Measurements from ENCODE around the gene DHRS2. TPM values are rescaled to one million over a fixed set of nuclear protein-coding genes. Genes with fewer than 3 reads are reported as not detected.

Gene DHRS2
- total RNA-seq, 1 experiment from 2014 or later = 21.3 TPM

GRCh38 chr14:23603103-23603502, 33.1 kb upstream of the DHRS2 start:
- H3K9me3 Mint-ChIP-seq (ENCODE audit: unreplicated experiment) = no peaks in the 10 kb centered on the region
- intact Hi-C loops (cut with micrococcal nuclease; ENCODE audit: unreplicated experiment) = no loop called here
- no peaks in the 10 kb centered on the region for H3K36me3 Mint-ChIP-seq (ENCODE audit: insufficient read depth, unreplicated experiment)
- no peak overlapping the region for H3K4me3 ChIP-seq (ENCODE audit: low read depth, low read length)
- H3K27me3 Mint-ChIP-seq (ENCODE audit: insufficient read depth, unreplicated experiment) = no peaks in the 10 kb centered on the region
- no peaks in the 10 kb centered on the region for H3K9me3 ChIP-seq
- H3K4me1 ChIP-seq = peaks cover 3% of the 10 kb centered on the region; the same call in 1 of the 2 replicates
- DNase-seq = no peak
- BruUV-seq (replicated peaks) = no TSS peak
- TF ChIP-seq, protein P1, sequence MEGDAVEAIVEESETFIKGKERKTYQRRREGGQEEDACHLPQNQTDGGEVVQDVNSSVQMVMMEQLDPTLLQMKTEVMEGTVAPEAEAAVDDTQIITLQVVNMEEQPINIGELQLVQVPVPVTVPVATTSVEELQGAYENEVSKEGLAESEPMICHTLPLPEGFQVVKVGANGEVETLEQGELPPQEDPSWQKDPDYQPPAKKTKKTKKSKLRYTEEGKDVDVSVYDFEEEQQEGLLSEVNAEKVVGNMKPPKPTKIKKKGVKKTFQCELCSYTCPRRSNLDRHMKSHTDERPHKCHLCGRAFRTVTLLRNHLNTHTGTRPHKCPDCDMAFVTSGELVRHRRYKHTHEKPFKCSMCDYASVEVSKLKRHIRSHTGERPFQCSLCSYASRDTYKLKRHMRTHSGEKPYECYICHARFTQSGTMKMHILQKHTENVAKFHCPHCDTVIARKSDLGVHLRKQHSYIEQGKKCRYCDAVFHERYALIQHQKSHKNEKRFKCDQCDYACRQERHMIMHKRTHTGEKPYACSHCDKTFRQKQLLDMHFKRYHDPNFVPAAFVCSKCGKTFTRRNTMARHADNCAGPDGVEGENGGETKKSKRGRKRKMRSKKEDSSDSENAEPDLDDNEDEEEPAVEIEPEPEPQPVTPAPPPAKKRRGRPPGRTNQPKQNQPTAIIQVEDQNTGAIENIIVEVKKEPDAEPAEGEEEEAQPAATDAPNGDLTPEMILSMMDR (IDR thresholded peaks at IDR 0.05; ENCODE audit: insufficient read depth in 1 of 2, low read depth in 1 of 2, low read length in 1 of 2, severe bottlenecking in 1 of 2, unreplicated experiment in 1 of 2) = no peak
- CTCF ChIA-PET = interaction anchor here (1.0 kb wide), 1 partner anchor 14 kb away, joined by 3 read pairs; no protein-coding TSS in a partner anchor
- no peaks in the 10 kb centered on the region for H3K4me1 Mint-ChIP-seq (ENCODE audit: low read depth, unreplicated experiment)
- no peaks in the 10 kb centered on the region for H3K27me3 ChIP-seq (replicated peaks; ENCODE audit: control insufficient read depth, insufficient read depth, low read length)
- no peaks in the 10 kb centered on the region for H3K36me3 ChIP-seq (ENCODE audit: control insufficient read depth, insufficient read depth, low read length)
- H3K4me3 Mint-ChIP-seq (ENCODE audit: unreplicated experiment) = no peak overlapping the region
- no peak overlapping the region for H3K27ac Mint-ChIP-seq (ENCODE audit: unreplicated experiment)
- POLR2A ChIA-PET = no interaction called here

DNA sequence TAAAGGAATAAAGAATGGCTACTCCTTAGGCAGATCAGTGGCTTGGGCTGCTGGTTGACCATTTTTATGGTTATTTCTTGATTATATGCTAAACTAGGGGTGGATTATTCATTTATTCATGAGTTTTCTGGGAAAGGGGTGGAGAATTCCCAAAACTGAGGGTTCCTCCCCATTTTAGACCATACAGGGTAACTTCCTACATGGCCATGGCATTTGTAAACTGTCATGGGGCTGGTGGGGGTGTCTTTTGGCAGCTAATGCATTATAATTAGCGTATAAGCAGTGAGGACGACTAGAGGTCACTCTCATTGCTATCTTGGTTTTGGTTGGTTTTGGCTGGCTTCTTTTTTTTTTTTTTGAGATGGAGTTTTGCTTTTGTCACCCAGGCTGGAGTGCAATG, 32.0 kb upstream of the DHRS2 start:
- intact Hi-C loops (cut with micrococcal nuclease; ENCODE audit: unreplicated experiment) = no loop called here

GRCh38 chr14:23604675-23605170, 31.4 kb upstream of the DHRS2 start:
- Mint-ChIP-seq H3K4me3 (ENCODE audit: unreplicated experiment) (no peak overlapping the region), H3K27me3 (ENCODE audit: insufficient read depth, unreplicated experiment) (no peaks in the 10 kb centered on the region), H3K36me3 (ENCODE audit: insufficient read depth, unreplicated experiment) (no peaks in the 10 kb centered on the region), H3K4me1 (ENCODE audit: low read depth, unreplicated experiment) (no peaks in the 10 kb centered on the region), H3K27ac (ENCODE audit: unreplicated experiment) (no peak overlapping the region), H3K9me3 (ENCODE audit: unreplicated experiment) (peaks cover 12% of the 10 kb centered on the region)
- Histone ChIP-seq H3K27me3 (replicated peaks; ENCODE audit: control insufficient read depth, insufficient read depth, low read length) (no peaks in the 10 kb centered on the region), H3K9me3 (no peaks in the 10 kb centered on the region), H3K4me1 (peaks cover 3% of the 10 kb centered on the region; the same call in 1 of the 2 replicates), H3K4me3 (ENCODE audit: low read depth, low read length) (no peak overlapping the region), H3K36me3 (ENCODE audit: control insufficient read depth, insufficient read depth, low read length) (no peaks in the 10 kb centered on the region)
- ChIA-PET CTCF (interaction anchor here (1.4 kb wide), 1 partner anchor 27 kb away, joined by 3 read pairs; no protein-coding TSS in a partner anchor), POLR2A (no interaction called here)
- TF ChIP-seq, protein P1 (IDR thresholded peaks at IDR 0.05; ENCODE audit: insufficient read depth in 1 of 2, low read depth in 1 of 2, low read length in 1 of 2, severe bottlenecking in 1 of 2, unreplicated experiment in 1 of 2) = no peak
- no TSS peak for BruUV-seq (replicated peaks)
- intact Hi-C loops (cut with micrococcal nuclease; ENCODE audit: unreplicated experiment) = no loop called here
- DNase-seq = no peak

More for the DNA sequence above, 32.0 kb upstream of the DHRS2 start:
- no peaks in the 10 kb centered on the region for H3K27me3 ChIP-seq (replicated peaks; ENCODE audit: control insufficient read depth, insufficient read depth, low read length)
- Mint-ChIP-seq H3K9me3 (ENCODE audit: unreplicated experiment) (peaks cover 8% of the 10 kb centered on the region), H3K36me3 (ENCODE audit: insufficient read depth, unreplicated experiment) (no peaks in the 10 kb centered on the region), H3K4me3 (ENCODE audit: unreplicated experiment) (no peak overlapping the region), H3K27ac (ENCODE audit: unreplicated experiment) (no peak overlapping the region), H3K27me3 (ENCODE audit: insufficient read depth, unreplicated experiment) (no peaks in the 10 kb centered on the region), H3K4me1 (ENCODE audit: low read depth, unreplicated experiment) (no peaks in the 10 kb centered on the region)
- H3K9me3 ChIP-seq = no peaks in the 10 kb centered on the region
- no peak overlapping the region for H3K4me3 ChIP-seq (ENCODE audit: low read depth, low read length)
- H3K36me3 ChIP-seq (ENCODE audit: control insufficient read depth, insufficient read depth, low read length) = no peaks in the 10 kb centered on the region
- DNase-seq = no peak
- peaks cover 3% of the 10 kb centered on the region; the same call in 1 of the 2 replicates for H3K4me1 ChIP-seq
- no TSS peak for BruUV-seq (replicated peaks)
- TF ChIP-seq, protein P1 (IDR thresholded peaks at IDR 0.05; ENCODE audit: insufficient read depth in 1 of 2, low read depth in 1 of 2, low read length in 1 of 2, severe bottlenecking in 1 of 2, unreplicated experiment in 1 of 2) = no peak
- ChIA-PET POLR2A (no interaction called here), CTCF (no interaction called here)

Measured in Caco-2 (cell line).